IPS DF 4.7 (cell line): ENCODE measurements around the gene LRIG1.

Experiments
- DNase-seq: peaks from one replicate; pipeline ENCODE4 v3.0.0-alpha.2; 2013; ENCODE audit warnings: low spot score; ENCODE audit errors: extremely low read depth

LRIG1 gene

GRCh38 chr3:66504850-66505641 lies 4.2 kb upstream of the LRIG1 start:
- DNase-seq, result no peak

- no peak for DNase-seq
Measured at GRCh38 chr3:66502981-66503380, 2.2 kb upstream of the LRIG1 start.

- DNase-seq, result no peak
Measured at GRCh38 chr3:66502245-66502874, 1.5 kb upstream of the LRIG1 start.

- DNase-seq, result no peak
Measured at GRCh38 chr3:66501483-66502244, 842 bp upstream of the LRIG1 start.

GRCh38 chr3:66499881-66500575 lies 794 bp downstream of the LRIG1 start:
- no peak for DNase-seq

- no peak for DNase-seq
Measured at GRCh38 chr3:66498687-66499621, 1.9 kb downstream of the LRIG1 start.

GRCh38 chr3:66497985-66498671 lies 2.7 kb downstream of the LRIG1 start:
- DNase-seq, result no peak

GRCh38 chr3:66497288-66497984 lies 3.4 kb downstream of the LRIG1 start:
- no peak for DNase-seq

- no peak for DNase-seq
Measured at GRCh38 chr3:66496746-66497145, 4.1 kb downstream of the LRIG1 start.

- DNase-seq, result no peak
Measured at GRCh38 chr3:66496301-66496700, 4.5 kb downstream of the LRIG1 start.

- no peak for DNase-seq
Measured at GRCh38 chr3:66495668-66496045, 5.2 kb downstream of the LRIG1 start.

GRCh38 chr3:66494959-66495667 lies 5.7 kb downstream of the LRIG1 start:
- no peak for DNase-seq

GRCh38 chr3:66493458-66494099 lies 7.2 kb downstream of the LRIG1 start:
- DNase-seq, result no peak

- DNase-seq, result no peak
Measured at GRCh38 chr3:66492672-66493071, 8.2 kb downstream of the LRIG1 start.

- no peak for DNase-seq
Measured at GRCh38 chr3:66492071-66492470, 8.8 kb downstream of the LRIG1 start.

- no peak for DNase-seq
Measured at GRCh38 chr3:66490984-66491383, 9.8 kb downstream of the LRIG1 start.

- no peak for DNase-seq
Measured at GRCh38 chr3:66490214-66490613, 10.6 kb downstream of the LRIG1 start.

GRCh38 chr3:66489581-66489980 lies 11.2 kb downstream of the LRIG1 start:
- DNase-seq, result no peak
